Stimulated activated CD4-positive, alpha-beta T cell treated with anti-CD3 and anti-CD28 coated beads, TNF-alpha, amount 100 ng/mL, for 48 hours (primary cell): ENCODE data around the gene NCKAP5.
"Not testable (repeated sequence)": the region's sequence is repeated elsewhere in the genome, so short reads cannot be mapped to it uniquely, and the experiment has no call there.

ENCODE experiments used
- DNase-seq, 3 donors: peaks; one replicate each; pipeline ENCODE4 v3.0.0-alpha.2; 2020; ENCODE audit warnings: low read depth in 3 of 3

Gene NCKAP5

GRCh38 chr2:133209325-133209724 is 358.9 kb downstream of the NCKAP5 start:
- DNase-seq: no peak

DNA sequence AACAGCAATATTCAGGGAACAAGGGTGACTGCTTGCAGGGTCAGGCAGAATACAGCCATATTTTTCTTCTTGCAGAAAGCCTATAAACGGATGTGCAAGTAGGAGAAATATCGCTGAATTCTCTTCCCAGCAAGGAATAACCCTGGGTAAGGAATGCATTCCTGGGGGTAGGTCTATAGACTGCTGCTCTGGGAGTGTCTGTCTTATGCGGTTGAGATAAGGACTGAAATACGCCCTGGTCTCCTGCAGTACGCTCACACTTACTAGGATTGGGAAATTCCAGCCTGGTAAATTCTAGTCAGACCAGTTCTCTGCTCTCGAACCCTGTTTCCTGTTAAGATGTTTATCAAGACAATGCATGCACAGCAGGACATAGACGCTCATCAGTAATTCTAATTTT is 361.6 kb downstream of the NCKAP5 start:
- DNase-seq: not testable (repeated sequence)

- DNase-seq: no peak
Measured at GRCh38 chr2:133204421-133204820, 363.8 kb downstream of the NCKAP5 start.

DNA sequence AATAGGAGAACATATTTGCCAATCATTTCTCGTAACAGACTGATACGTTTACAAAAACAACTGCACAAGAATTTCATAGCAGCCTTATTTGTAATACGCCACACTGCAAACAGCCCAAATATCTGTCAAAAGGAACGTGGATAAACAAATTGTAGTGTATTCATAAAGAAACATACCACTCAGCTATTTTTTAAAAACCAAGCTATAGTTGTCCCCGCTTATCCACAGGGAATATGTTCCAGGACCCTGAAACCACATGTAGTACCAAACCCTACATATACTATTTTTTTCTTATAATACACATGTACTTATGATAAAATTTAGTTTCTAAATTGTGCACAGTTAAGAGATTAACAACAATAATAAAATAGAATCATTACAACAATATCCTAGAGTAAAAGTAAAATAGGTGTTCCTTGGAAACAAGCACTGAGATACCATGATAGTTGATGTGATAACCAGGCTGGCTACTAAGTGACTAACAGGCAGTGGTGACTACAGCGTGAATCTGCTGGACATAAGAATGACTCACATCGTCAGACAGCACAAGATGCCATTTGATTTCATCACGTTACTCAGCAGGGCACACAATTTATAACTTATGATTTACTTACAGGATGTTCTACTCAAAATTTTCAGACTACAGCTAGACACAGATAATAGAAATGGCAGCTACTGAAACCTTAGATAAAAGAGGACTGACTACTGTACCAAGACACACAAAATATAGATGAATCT is 367.4 kb downstream of the NCKAP5 start:
- no peak for DNase-seq

DNA sequence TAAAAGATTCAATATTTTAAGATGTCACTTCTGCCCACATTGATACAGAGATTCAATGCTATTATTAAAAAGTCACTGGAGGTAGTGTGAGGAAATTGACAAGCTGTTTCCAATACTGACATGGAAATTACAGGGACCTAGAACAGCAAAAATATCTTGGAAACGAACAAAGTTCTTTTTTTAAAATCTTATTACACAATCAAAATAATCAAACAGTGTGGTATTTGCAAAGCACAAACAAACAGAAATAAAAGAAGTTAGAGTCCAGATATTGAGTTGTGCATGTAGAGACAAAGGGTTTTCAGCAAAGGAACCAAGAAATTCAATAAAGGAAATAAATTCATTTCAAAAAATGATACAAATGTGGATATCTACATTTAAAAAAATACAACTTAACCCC is 369.6 kb downstream of the NCKAP5 start:
- DNase-seq: no peak

DNA sequence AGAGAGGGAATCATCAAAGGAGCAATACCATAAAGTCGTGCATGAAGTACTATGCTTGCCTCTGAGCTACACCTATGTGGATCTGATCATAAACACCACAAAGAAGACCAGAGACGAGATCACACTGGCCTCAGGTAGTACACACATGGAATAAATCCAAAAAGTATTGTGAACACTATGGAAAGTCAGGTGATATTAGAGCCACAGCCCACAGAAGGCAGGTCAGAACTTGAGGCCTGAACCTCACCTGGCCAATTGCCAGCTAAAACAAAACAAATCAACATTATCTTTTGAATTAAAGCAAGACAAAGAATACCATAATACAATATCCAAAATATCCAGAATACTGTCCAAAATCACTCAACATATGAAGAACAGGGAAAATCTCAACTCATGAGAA is 371.1 kb downstream of the NCKAP5 start:
- DNase-seq: no peak

GRCh38 chr2:133194777-133195335 is 373.4 kb downstream of the NCKAP5 start:
- no peak for DNase-seq

- no peak for DNase-seq
Measured at GRCh38 chr2:133194362-133194655, 374.0 kb downstream of the NCKAP5 start.

- no peak for DNase-seq
Measured at GRCh38 chr2:133193544-133194361, 374.5 kb downstream of the NCKAP5 start.

- no peak for DNase-seq
Measured at GRCh38 chr2:133192028-133192427, 376.2 kb downstream of the NCKAP5 start.

DNA sequence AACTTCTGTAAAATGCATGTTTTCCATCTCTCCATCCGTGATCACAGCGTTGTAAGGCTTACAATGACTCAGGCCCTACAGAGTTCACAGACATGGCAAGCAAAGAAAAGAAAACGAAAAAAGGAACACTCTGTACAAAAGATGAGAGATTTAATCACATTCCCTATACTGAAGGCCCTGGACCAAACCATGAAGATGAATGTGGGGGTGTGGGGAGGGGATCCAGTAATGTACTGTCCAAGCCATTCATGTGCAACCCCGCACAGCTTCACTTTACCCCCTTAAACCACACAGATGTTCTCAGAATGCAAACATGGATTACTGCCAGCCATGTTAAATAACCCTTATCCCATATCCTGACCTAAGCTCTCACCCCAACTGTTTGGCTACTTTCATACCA is 391.1 kb downstream of the NCKAP5 start:
- DNase-seq: no peak

DNA sequence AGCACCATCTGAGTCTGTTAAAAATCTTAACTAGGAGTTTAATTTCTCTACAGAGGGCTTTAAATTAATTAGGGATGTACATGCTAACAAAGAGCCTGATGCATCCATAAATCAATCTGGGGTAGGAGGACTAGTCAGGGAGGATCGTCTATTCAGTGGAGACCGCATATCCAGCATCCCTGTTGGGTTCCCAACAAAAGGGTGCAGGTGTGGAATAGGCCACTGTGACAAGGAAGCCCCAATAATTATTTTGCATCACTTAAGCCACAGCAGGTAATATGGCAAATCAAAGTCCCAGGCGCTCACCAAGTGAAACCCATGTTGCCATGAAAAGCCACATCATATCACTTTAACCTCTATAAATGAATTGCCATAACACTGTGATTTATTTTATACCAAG is 392.3 kb downstream of the NCKAP5 start:
- no peak for DNase-seq

DNA sequence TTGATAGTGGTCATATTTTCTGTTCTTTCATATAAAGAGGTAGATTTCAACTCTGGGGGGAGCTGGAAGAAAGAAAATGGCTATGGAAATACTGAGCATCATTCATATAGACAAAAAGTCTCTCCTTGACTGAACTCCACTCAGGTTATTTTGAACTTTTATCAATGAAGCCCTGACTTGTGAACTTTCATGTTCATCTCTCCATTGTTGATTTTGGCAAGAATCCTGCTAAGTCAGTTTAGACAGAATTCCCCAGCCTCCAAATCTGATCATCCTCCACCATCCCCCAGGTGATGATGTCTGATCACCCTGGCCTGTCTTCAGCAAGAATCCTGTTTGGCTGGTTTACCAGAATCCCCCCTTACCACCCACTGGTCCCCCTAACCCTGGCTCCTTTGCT is 395.0 kb downstream of the NCKAP5 start:
- DNase-seq: no peak

DNA sequence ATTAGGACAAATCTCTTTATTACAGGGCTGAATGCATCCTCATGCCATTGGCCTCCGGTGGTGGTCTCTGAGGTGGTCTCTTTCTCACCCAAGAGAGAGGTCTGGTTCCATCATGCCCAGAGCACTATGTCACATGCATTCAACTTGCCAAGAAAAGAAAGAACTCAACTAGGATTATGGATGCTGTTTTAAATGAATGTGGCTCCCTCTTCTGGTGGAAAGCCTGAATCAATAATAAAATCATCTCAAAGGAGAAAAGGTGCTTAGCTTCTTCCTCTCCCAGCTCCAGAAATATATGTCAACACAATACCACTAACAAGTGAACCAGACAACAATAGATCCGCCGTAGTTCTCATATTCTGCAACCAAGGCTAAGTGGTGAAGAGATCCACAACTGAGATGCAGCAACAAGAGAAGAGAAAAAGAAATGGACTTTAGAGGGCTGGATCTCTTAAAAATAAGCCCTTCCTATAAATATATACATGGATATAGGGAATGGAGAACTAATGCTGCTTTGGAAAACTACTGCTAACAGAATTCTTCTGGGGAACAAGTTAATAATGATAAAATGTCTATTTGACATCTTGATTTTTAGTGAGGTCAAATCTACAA is 396.8 kb downstream of the NCKAP5 start:
- DNase-seq: no peak

DNA sequence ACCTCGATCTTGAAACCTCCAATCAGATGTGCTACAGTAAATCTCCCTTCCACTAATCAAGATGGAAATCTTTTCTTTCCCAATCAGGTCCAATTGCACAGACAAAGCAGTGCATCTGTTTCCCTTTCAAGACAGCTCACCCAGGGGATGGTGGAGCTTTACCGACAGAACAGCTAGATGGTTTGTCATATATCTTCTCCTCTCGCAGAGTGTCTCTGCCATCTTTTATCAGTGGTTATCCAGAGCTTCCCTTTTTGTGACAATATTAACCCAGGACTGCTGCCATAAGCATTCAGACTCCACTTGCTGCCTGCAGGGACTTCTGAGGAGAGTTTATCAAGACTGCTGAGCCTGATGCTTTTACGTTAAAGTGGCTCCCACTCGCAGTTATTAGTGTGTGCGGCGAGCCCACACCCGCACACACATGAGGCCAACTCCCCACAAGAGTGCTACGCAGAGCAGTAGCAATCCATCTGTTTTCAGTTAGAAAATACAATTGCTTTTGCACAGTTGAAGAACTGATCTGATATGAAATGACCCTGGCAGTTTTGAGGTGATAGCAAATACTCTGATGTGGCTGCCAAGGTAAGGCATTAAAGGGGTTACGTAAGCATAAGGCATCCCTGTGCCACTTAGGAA is 398.9 kb downstream of the NCKAP5 start:
- DNase-seq: no peak

- DNase-seq: no peak
Measured at GRCh38 chr2:133167990-133168389, 400.3 kb downstream of the NCKAP5 start.

DNA sequence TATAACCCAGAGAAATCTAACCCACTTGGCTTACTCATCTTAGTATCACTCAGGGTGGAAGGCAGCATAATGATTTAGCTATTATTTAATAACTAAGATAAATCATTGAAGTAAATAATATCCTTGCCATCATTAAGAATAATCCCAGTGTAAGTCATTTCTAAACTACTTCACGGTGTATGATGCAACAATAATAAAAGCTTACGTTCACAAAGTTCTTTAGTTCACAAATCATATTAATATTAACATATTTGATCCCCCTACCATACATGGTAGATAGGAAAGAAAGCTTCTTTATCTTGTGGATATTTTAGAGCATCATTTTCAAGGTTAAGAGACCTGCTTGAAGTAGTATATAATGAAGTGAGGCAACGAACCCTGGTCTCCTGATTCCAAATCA is 401.0 kb downstream of the NCKAP5 start:
- DNase-seq: no peak

DNA sequence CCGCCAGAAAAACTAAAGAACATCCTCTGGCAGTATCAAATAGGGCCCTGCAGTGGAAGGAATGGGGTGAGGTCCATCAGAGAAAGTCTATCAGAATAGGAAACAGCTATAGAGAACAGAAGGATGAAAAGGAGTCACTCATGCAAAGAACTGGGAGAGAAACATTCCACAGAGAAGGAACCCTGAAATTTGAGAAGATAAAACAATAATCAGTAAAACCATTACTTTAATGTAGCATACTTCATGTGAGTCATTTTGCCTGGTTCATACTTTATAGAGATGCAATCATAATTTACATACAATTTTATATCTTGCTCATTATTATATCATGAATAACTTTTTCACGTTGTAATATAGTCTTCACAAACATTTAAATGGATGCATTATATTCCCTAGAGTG is 402.2 kb downstream of the NCKAP5 start:
- DNase-seq: no peak

GRCh38 chr2:133163111-133163510 is 405.2 kb downstream of the NCKAP5 start:
- DNase-seq: no peak

- no peak for DNase-seq
Measured at GRCh38 chr2:133158442-133158841, 409.8 kb downstream of the NCKAP5 start.

GRCh38 chr2:133158024-133158423 is 410.2 kb downstream of the NCKAP5 start:
- DNase-seq: no peak

DNA sequence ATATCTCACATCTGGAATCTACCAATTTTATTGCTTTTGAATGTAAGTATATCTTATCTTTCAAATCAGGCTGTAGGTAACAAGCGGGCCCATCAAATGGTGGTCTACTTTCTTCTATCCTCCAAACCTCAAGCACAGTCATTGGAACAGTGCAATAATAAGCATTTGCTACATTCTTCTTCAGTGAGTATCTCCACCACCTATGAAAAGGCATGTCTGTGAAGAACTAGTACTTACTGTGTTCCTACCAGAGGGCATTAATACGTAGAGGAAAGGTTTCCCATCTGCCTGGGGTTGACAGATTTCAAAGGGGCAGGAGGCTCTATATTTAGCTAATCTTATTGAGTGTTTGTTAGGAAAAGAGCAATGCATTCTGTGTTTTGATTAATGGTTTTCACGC is 411.1 kb downstream of the NCKAP5 start:
- no peak for DNase-seq
